KBM-7 (cell line): Measurements from ENCODE around the gene TLE7.

ENCODE experiments used
- DNase-seq: peaks from one replicate; pipeline ENCODE4 v3.0.0-alpha.2; 2015
- in situ Hi-C: fragments of 300-500 bp; cut with MboI; formaldehyde crosslinking; loops from 2 replicates; pipeline ENCODE4 v1.14.3; 2020; ENCODE audit warnings: low sequenced_read_pairs, low pct_unique_long_range_greater_than_20kb, mixed read lengths

Gene TLE7

DNA sequence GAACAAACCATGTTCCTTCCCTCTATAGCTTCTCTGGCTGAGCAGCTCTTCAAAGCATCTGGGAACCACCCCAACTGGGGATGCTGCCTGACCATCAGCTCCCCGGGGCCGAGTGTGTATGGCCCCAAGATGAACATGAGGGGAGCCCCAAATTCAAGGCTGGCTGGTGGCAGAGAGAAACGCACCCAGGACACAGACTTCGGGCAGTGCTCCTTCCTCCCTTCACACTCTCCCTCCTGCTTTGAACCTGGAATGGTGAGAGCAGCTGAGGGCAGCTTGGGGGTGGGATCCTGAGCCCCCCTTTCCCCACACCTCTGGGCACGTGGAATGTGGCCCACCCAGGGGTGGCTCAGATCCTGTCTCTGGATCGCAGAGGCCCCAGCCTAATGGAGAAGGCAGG, 17.2 kb downstream of the TLE7 start:
- in situ Hi-C loops: no loop called here
- no peak for DNase-seq

DNA sequence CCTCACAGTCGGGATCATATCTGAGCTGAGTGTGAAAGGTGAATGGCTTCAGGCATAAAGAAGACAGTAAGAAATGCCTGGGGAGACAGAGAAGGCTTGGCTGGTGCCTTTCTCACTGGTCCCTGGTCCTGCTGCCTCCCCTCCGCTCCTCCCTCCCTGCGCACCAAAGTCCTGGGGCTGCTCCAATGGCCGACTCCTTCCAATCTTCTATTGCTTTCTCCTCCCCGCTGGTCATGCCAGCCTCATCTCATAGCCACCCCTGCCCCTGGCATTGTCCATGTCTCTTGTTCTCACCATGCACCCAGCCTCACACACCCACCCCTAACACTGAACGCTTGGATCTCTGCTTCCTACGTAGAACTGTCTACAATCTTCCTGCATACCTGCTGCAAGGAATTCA, 18.0 kb downstream of the TLE7 start:
- in situ Hi-C loops: no loop called here
- DNase-seq: no peak

DNA sequence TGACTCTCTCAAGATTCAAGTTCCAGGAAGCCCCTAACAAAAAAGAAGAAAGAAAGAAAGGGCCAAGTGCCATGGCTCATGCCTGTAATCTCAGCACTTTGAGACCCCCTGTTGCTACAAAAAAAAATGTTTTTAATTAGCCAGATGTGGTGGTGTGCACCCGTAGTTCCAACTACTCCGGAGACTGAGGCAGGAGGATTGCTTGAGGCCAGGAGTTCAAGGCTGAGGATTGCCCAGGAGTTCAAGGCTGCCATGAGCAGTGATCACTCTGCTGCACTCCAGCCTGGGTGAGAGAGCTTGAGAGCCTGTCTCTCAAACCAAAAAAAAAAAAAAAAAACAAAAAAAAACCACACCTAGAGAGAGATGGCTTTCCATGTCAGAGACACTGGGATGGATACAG, 18.8 kb downstream of the TLE7 start:
- in situ Hi-C loops: no loop called here
- DNase-seq: no peak

DNA sequence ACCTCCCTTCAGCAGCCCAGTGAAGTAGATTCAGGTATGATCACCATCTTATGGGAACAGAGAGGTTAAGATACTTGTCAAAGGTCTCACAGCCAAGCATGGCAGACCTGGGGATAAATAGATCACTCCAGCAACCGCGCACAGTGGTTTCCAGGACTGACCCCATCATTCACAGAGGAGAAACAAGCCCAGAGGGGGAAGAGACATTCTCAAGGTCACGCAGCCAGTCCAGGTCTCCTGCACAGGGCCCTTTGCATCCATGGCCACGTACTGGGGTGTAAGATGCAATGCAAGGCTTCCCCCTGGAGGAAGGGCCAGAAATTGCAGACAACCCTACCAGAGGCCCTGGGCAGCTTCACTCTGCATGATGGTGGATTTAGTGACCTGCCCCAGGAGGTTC, 19.9 kb downstream of the TLE7 start:
- DNase-seq: peak; percentile 30
- in situ Hi-C loops: no loop called here

DNA sequence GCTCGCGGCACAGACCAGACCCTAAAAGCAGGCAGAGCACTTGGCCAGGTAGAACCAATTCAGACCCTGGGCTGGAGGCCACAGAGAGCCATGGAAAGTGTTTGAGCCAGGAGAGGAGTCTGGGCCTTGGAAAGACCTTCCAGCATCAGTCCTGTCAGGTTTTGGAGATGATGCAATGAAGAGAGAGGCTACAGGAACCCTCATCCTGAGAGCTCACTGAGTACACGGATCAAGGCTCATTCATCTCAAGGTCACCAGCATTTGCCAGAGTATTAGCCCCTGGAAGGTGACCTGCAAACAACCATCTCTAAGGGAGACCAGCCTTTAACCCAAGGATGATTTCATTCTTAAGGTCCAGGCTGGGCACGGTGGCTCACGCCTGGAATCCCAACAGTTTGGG, 27.8 kb downstream of the TLE7 start:
- no peak for DNase-seq
- in situ Hi-C loops: no loop called here

DNA sequence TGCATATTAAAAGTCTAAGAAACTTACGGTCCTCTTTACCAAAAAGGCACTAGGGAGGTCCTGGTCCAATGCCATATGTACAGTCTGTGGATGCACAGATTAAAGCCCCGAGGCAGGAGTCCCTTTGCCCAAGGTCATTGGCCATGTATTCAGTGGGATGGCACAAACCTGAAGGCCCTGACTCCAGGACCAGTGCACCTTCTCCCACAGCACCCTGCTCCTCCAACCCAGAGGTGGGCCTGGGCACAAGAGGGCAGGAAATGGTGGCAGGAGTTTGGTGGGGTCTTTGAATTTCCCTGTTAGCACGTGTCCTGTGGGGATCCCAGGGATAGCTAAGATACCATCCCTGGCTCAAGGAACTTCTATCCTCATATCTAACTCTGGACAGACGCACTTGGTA, 28.5 kb downstream of the TLE7 start:
- in situ Hi-C loops: no loop called here
- DNase-seq: no peak

DNA sequence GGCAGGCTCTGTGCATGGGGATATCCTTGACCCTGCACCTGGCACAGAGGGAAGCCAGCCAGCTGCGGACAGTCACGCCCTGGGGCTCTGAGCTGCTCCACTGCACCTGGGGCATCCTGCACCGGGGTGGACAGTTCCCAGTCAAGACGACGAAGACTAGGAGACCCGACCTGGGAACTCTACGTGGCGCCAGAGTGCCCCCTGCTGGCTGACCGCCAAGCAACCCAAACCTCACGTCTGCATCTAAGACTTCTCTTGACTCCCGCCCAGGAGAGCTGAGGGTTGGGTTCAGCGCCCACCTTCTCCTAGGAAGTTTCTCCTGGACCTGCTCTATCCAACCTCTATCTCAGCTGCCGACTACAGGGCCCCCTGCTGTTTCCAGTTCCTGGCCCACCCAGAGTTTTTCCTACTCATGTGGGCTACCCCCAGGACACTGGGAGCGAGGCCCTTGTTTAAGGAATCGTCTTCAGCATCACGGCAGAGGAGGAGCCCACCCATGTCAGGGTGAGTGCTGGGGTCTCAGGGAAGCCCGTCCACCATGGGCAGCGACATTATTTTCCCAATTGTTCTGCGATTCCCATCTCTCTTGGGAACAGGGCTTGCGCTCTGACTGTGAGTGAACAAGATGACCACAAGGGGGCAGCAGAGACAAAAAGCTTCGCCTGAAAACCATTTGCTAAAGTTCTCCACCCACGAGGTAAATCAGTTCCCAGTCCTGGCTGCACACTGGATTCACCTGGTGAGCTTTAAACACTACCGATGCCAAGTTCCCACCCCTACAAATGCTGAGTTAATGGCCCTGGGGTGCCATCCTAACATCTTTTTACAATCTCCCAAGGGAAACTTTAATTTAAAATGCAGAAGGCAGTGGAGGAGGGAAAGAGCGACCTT, 29.3 kb downstream of the TLE7 start:
- in situ Hi-C loops: no loop called here
- DNase-seq: peak; percentile 70

DNA sequence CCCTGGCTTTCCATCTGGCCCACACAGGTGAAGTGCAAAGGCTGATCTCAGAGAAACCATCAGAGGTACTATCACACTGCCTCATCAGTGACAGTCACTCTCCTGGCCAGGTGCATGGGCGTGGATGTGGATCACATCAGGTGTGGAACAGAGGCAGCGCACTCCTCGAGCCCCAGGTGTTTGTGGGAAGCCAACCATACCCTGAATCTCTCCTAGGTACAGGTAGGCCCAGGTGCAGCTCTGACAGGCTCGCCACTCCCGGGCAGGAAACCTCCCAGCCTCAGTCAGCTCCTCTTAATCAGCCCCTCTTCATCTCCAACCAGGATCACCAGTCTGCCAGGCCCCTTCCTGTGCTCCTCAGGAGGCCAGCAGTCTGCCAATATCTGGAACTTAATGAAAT, 31.7 kb downstream of the TLE7 start:
- in situ Hi-C loops: no loop called here
- DNase-seq: no peak

DNA sequence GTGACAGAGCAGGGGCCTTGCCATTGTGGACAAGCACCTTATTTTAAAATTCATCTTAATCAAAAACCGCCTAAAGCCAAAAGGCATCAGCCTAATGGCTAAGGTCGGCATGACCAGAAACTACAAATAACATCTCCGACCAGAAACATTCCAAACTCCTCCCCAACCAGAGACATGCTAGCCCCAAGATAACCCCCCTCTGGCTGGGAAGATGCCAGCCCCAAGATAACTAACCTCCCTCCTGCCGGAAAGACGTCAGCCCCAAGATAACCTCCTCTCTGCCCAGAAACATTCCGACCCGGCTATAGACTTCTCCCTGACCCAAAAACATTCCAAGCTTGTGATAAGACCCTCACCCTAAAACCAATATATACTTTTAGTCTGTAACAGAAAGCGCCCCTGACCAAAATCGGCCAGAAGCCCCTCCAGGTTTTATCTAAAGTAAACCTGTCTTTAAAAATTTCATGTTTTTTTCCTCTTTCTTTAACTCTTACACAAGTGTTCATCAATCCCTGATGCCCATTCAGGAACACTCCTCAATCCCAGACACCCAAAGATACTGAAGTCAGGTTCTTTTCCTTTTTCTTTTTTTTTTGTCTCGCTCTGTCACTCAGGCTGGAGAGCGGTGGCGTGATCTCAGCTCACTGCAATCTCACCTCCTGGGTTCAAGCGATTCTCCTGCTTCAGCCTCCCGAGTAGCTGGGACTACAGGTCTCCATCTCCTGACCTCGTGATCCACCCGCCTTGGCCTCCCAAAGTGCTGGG, 32.7 kb downstream of the TLE7 start:
- in situ Hi-C loops: no loop called here

DNA sequence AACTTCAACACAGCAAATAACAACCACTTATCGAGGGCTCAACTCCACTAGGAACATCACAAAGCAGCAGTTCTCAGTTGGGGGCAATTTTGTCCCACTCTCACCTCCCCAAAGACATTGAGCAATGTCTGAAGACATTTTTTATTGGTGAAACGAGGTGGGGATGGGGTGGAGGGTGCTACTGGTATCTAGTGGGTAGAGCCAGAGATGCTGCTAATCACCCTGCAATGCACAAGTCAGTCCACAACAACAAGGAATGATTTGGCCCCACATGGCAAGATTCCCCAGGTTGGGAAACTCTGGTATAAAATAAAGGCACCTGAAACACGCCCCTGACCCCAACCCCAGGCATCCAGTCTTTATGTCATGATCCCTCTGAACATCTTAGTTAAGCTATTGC, 33.3 kb downstream of the TLE7 start:
- DNase-seq: peak; percentile 6
- in situ Hi-C loops: no loop called here

More for the DNA sequence above, 32.7 kb downstream of the TLE7 start:
- no peak for DNase-seq

DNA sequence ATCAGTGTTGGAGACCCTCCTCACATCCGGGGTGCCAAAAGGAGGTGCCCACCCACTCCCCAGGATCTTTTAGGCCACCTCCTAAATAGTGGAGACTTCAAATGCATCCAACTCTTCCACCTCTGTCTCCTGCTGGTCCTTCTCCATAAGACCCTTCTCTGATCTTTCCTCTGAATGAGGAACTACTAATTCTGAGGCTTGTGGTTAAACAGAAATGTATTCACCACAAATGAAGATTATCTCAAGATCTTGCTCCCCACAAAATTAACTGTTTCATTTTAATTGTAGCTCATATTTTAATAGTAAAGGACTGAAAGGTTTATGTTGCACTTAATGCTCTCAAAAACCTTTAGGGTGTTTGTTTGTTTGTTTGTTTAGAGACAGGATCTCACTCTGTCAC, 34.1 kb downstream of the TLE7 start:
- in situ Hi-C loops: no loop called here

DNA sequence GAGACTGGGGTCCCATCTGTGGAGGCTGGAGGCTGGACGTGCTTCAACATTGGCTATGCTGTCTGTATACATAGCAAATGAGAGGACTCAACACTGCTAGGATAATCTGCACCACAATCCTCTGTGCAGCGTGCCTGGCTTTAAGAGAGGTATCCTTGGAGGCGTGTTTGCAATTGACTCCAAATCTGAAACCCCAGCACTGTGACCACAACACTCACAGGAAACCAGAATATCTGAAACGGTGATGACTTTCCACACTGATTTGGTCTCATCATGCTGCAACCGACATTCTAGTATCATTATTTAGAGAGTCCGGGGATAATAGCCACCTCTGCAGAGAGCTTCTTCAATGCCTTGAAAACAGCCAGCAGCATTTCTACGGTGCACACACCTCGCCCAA, 35.1 kb downstream of the TLE7 start:
- no peak for DNase-seq
- in situ Hi-C loops: no loop called here

More for the DNA sequence above, 34.1 kb downstream of the TLE7 start:
- peak; percentile 59 for DNase-seq

DNA sequence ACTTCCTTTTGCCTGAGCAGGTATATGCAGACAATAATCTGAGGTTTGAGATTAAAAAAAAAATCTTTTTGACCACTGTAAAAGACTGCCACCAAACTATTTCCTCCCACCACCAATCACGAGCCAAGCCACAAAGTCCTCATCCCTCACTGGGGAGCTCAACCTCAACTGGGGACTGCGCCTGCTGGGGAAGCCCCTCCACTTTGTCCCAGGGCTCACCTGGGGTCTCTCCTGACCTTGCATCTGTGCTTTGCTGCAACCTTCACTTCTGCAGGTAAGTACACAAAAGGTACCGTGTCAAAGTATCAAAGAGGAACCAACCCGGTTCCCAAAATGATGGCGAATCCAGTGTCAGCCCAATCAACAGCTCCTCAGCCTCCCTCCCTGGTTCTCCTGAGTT, 35.5 kb downstream of the TLE7 start:
- in situ Hi-C loops: no loop called here
- no peak for DNase-seq

DNA sequence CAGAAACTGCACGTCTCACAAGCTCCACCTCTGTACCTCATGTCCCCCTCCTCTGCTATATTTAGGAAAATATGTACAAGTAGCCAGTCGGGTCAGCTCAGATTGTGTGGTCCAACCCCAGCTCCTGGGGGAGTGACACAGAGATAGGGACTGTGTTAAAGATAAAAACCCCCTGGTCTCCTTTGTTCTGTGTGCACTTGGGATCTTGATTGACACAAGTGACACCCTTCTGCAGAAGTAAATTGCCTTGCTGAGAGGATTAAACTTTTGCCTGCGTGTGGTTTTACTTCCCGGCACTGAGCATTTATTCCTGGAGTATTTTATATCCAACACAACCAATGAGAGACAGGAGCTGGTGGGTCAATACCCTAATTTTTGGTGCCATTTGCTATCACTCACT, 37.5 kb downstream of the TLE7 start:
- in situ Hi-C loops: no loop called here
- no peak for DNase-seq

DNA sequence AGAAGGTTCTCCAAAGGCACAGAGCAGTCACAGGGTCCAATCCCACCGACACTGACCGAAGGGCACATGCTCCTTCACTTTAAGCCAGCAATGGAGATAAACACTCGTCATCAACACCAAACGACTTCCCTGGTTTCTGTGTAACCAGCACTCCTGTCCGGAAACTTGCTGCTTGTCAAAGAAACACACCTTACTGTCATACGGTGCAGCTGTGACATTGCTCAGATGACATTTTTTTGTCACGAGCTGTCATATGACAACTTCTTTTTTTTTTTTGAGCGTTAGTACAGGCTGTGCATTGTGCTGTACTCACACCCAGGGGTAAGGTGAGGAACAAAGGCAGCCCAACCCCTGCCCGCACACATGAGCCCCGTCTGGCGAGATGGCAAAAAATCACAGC, 39.2 kb downstream of the TLE7 start:
- in situ Hi-C loops: no loop called here
- DNase-seq: no peak

DNA sequence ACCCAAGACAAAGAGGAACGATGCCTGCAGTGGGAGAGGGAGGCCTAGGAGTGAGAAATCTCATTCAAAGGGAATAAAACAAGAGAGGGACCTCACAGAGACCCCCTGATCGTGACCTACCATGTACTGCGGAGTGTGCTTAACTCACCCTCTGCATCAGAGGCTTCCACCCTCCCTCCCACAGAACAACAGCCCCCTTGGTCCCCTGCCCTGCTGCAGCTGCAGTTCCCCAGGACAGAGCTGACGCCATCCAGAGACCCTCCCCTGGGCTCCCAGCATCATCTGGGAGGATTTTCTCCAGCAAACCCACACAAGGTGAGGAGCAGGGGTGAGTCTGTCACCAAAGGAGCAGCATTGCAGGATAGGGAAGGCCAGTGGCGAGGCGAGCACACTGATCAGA, 39.8 kb downstream of the TLE7 start:
- no peak for DNase-seq
- in situ Hi-C loops: no loop called here

DNA sequence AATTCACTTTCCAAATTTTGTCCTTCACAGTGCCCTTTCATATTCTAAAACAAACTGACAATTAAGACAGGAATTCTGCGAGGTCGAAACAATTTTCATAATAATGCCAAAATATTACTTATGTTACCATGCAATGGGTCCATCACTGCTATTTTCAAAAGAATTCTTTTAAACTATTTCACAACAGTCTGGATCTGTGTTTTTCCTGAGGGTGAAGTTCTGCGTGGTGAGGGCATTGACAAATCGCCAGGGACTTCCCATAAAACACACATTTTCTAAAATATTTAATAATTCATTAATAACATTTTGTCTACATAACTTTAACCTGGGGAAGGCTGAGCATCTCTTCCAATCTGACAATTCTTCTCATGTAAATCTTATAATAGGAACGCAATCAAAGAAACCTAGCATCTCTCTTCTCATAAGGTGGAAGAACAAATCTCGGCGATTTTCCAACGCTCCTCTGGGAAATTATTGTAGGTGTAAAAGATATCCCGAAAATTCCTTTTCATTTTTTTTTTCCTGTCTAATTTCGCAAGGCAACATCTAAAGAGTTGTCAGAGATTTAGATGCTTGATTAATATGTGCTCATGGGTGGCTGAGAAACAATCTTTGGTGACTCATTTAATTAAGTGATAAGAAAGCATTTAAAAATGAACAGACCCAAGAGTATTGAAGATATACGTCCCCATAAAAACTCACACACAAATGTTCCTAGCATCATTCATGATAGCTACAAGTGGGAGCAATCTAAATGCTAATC, 41.9 kb downstream of the TLE7 start:
- DNase-seq: no peak
- in situ Hi-C loops: no loop called here

DNA sequence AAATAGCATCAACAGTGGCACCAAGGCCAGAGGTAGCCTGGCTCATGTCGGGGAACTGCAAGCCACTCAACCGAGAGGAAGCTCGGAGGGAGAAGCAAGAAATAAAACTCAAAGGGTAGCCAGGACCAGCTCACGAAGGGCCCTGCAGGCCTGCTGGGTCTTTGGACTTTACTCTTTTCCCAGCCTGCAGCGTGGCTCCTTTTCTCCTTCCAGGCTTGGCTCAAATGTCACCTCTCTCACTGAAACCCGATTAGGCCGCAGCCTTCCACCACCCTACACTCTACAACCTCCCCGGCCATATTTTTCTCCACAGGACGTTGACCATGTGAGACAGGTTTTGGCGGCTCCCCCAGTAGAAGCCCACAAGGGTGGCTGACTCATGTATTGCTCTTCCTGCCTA, 45.3 kb downstream of the TLE7 start:
- in situ Hi-C loops: no loop called here
- DNase-seq: no peak

DNA sequence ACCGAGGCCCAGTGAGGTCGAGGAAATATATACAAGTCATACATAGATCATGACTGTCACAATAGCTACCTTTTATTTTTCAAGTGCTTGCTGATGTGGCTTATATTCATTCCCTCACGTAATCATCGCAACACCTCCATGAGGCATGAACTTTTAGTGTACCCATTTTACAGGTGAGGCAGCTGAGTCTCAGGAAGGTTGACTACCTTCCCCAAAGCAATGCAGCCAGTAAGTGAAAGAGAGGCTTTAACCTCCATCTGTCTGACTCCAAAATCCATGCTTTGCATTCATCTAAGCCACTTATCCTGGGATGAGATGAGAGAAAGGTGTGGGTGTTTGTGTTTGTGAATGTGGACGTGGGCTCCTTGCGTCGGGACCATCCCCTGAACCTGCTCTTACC, 52.5 kb downstream of the TLE7 start:
- no peak for DNase-seq
- in situ Hi-C loops: no loop called here
